Neuronal stem cell (in vitro differentiated cells): ENCODE results near the gene DDX39A.
"Not testable (repeated sequence)": the region's sequence is repeated elsewhere in the genome, so short reads cannot be mapped to it uniquely, and the experiment has no call there.

Experiments
- DNase-seq: peaks from one replicate; pipeline ENCODE4 v3.0.0-alpha.2; 2013; ENCODE audit warnings: low spot score
- H2AFZ ChIP-seq: one replicate; pipeline ENCODE4 v1.6.1; 2013; ENCODE audit warnings: mild to moderate bottlenecking, low read length, inconsistent platforms
- H2AK5ac ChIP-seq: 2 replicates; pipeline ENCODE4 v1.6.1; 2013; ENCODE audit warnings: low read depth, mild to moderate bottlenecking, inconsistent platforms, low read length, moderate library complexity, mixed read lengths
- H2BK120ac ChIP-seq: 2 replicates; pipeline ENCODE4 v1.6.1; 2013; ENCODE audit warnings: low read depth, mild to moderate bottlenecking, inconsistent platforms, low read length, moderate library complexity, mixed read lengths
- H2BK12ac ChIP-seq: one replicate; pipeline ENCODE4 v1.6.1; 2013; ENCODE audit warnings: low read length, inconsistent platforms
- H2BK15ac ChIP-seq: 2 replicates; pipeline ENCODE4 v1.6.1; 2013; ENCODE audit warnings: mild to moderate bottlenecking, low read length, inconsistent platforms, mixed read lengths
- H2BK5ac ChIP-seq: one replicate; pipeline ENCODE4 v1.6.1; 2013; ENCODE audit warnings: inconsistent platforms, mild to moderate bottlenecking, low read length, moderate library complexity
- H3K14ac ChIP-seq: one replicate; pipeline ENCODE4 v1.6.1; 2013; ENCODE audit warnings: low read length, inconsistent platforms
- H3K18ac ChIP-seq: 2 replicates; pipeline ENCODE4 v1.6.1; 2013; ENCODE audit warnings: low read length, inconsistent platforms
- H3K23ac ChIP-seq: 2 replicates; pipeline ENCODE4 v1.6.1; 2013; ENCODE audit warnings: low read depth, mild to moderate bottlenecking, mixed read lengths, low read length, inconsistent platforms; ENCODE audit not compliant: poor library complexity
- H3K27ac ChIP-seq: replicated peaks from 3 replicates; pipeline ENCODE4 v1.5.1; 2013; ENCODE audit warnings: low read length, inconsistent platforms
- H3K27me3 ChIP-seq, 3 experiments: 2 replicates each; pipeline ENCODE4 v1.6.1; 2013; ENCODE audit warnings: low read length in 3 of 3, mild to moderate bottlenecking in 2 of 3, inconsistent platforms in 1 of 3, low read depth in 1 of 3, mixed read lengths in 1 of 3, moderate library complexity in 1 of 3; ENCODE audit not compliant: control insufficient read depth in 3 of 3, insufficient read depth in 3 of 3
- H3K36me3 ChIP-seq, 2 donors: replicated peaks in 1 of 2; 2 replicates each; pipeline ENCODE4 v1.6.1; 2013; ENCODE audit warnings: low read length in 2 of 2; ENCODE audit not compliant: control insufficient read depth in 2 of 2, insufficient read depth in 2 of 2
- H3K4ac ChIP-seq: 2 replicates; pipeline ENCODE4 v1.6.1; 2013; ENCODE audit warnings: inconsistent platforms, mild to moderate bottlenecking, low read length, moderate library complexity
- H3K4me1 ChIP-seq, 2 donors: 1 replicate in 1 of 2; 2 replicates in 1 of 2; pipeline ENCODE4 v1.6.1; 2013; ENCODE audit warnings: low read length in 2 of 2, low read depth in 1 of 2; ENCODE audit not compliant: control insufficient read depth in 2 of 2, insufficient read depth in 1 of 2
- H3K4me2 ChIP-seq: one replicate; pipeline ENCODE4 v1.6.1; 2013; ENCODE audit warnings: mild to moderate bottlenecking, low read length, inconsistent platforms; ENCODE audit not compliant: insufficient read depth, poor library complexity, severe bottlenecking
- H3K4me3 ChIP-seq, 2 donors: 2 replicates each; pipeline ENCODE4 v1.5.1; 2013; ENCODE audit warnings: low read length in 2 of 2, mild to moderate bottlenecking in 2 of 2, inconsistent platforms in 1 of 2, moderate library complexity in 1 of 2
- H3K79me1 ChIP-seq: one replicate; pipeline ENCODE4 v1.6.1; 2013; ENCODE audit warnings: low read depth, mild to moderate bottlenecking, inconsistent platforms, low read length, moderate library complexity
- H3K9ac ChIP-seq: one replicate; pipeline ENCODE4 v1.6.1; 2013; ENCODE audit warnings: mild to moderate bottlenecking, low read depth, low read length, inconsistent platforms; ENCODE audit not compliant: poor library complexity
- H3K9me3 ChIP-seq, 2 donors: replicated peaks in 1 of 2; 2 replicates each; pipeline versions ENCODE3 to v1.6.1; 2013; ENCODE audit warnings: low read length in 2 of 2, mild to moderate bottlenecking in 2 of 2, inconsistent platforms in 1 of 2, low read depth in 1 of 2, mixed read lengths in 1 of 2, moderate library complexity in 1 of 2; ENCODE audit not compliant: control insufficient read depth in 2 of 2, insufficient read depth in 1 of 2
- H4K8ac ChIP-seq: one replicate; pipeline ENCODE4 v1.6.1; 2013; ENCODE audit warnings: low read depth, mild to moderate bottlenecking, inconsistent platforms, low read length, moderate library complexity
- H4K91ac ChIP-seq: one replicate; pipeline ENCODE4 v1.6.1; 2013; ENCODE audit warnings: low read length, low read depth, mild to moderate bottlenecking, inconsistent platforms; ENCODE audit not compliant: poor library complexity
- WGBS, 2 donors: extraction: QIAGEN DNeasy Blood & Tissue Kit; methylation state at CpG; one replicate each; pipeline ENCODE4 v1.1.7; 2013; ENCODE audit warnings: missing lambda C conversion rate in 2 of 2, mixed read lengths in 1 of 2; ENCODE audit not compliant: insufficient read length in 2 of 2, insufficient replicate concordance in 1 of 2; ENCODE audit errors: extremely low coverage in 2 of 2; 5-methylcytosine and 5-hydroxymethylcytosine counted together

The DDX39A gene

DNA sequence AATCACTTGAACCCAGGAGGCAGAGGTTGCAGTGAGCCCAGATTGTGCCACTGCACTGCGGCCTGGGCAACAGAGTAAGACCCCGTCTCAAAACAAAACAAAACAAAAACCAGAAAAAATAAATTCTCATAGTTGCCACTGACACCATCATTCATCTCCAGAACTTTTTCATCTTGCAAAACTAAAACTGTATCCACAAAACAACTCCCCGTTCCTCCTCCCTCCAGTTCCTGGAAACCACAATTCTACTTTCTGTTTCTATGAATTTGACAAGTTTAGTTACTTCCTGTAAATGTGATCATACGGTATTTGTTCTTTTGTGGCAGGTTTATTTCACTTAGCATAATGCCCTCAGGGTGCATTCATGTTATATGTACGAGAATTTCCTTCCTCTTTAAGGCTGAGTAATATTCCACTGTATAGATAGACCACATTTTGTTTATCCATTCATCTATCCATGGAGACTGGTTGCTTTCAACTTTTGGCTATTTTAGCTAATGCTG is 51.1 kb downstream of the DDX39A start:
- Histone ChIP-seq H3K4me1 (peaks cover 2 to 18% of the 10 kb centered on the region in 2 donors), H3K79me1 (no peaks in the 10 kb centered on the region), H4K91ac (no peak overlapping the region), H3K27me3 (no peaks in the 10 kb centered on the region), H3K36me3 (no peaks in the 10 kb centered on the region), H3K23ac (no peak overlapping the region), H3K27ac (no peak overlapping the region), H3K4me3 (no peak overlapping the region), H3K14ac (no peak overlapping the region), H4K8ac (no peak overlapping the region), H3K18ac (no peak overlapping the region), H3K9ac (no peak overlapping the region), H2AK5ac (no peak overlapping the region), H3K9me3 (no peaks in the 10 kb centered on the region), H2BK12ac (no peak overlapping the region), H2BK15ac (no peak overlapping the region), H3K4ac (no peak overlapping the region), H2BK120ac (no peak overlapping the region), H3K4me2 (no peak overlapping the region), H2BK5ac (no peak overlapping the region), H2AFZ (no peak overlapping the region)
- no CpG with 5 or more reads among the region's 5 CpGs for WGBS, 2 donors
- DNase-seq, result no peak

DNA sequence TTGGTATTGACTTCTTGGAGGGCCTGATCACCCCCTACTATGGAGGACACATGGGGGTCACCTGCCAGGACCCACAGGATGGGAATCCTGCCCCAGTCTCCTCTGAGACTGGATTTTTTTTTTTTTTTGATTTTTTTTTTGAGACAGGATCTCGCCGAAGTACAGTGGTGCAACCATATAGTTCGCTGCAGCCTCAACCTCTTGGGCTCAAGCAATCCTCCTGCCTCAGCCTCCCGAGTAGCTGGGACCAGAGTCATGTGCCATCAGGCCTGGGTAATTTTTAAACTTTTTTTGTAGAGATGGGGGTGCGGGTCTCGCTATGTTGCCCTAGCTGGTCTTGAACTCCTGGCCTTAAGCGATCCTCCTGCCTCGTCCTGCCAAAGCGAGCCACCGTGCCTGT is 52.1 kb downstream of the DDX39A start:
- Histone ChIP-seq H3K23ac (no peak overlapping the region), H3K4me3 (no peak overlapping the region), H2BK120ac (no peak overlapping the region), H3K27me3 (no peaks in the 10 kb centered on the region), H4K8ac (no peak overlapping the region), H3K9ac (no peak overlapping the region), H2AFZ (no peak overlapping the region), H3K9me3 (no peaks in the 10 kb centered on the region), H2BK5ac (no peak overlapping the region), H3K4me1 (peaks cover 0 to 18% of the 10 kb centered on the region in 2 donors), H3K79me1 (no peaks in the 10 kb centered on the region), H3K36me3 (no peaks in the 10 kb centered on the region), H3K18ac (no peak overlapping the region), H4K91ac (no peak overlapping the region), H3K4ac (no peak overlapping the region), H3K4me2 (no peak overlapping the region), H2BK15ac (no peak overlapping the region), H3K14ac (no peak overlapping the region), H2AK5ac (no peak overlapping the region), H3K27ac (no peak overlapping the region), H2BK12ac (no peak overlapping the region)
- WGBS, 2 donors, result no CpG with 5 or more reads among the region's 10 CpGs
- DNase-seq, result no peak

DNA sequence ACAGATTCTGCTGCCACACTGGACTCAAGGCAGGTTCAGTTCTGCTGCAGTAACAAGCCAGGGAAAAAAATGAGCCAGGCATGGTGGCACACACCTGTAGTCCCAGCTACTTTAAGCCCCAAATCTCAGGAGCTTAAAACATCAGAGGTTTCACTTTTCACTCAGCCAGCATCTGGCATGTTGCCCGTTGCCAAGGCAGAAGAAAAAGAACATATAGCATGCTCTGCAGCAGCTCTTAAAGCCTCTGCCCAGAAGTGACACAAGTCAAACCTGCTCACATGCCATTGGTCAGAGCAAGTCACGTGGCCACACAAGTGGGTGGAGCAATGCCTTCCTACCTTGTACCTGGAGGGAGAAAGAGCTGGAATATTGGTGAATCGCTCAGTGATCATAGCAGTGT is 52.6 kb downstream of the DDX39A start:
- Histone ChIP-seq H3K4me2 (no peak overlapping the region), H3K4me1 (peaks cover 0 to 18% of the 10 kb centered on the region in 2 donors), H3K9ac (no peak overlapping the region), H3K27ac (no peak overlapping the region), H3K27me3 (no peaks in the 10 kb centered on the region), H3K79me1 (no peaks in the 10 kb centered on the region), H3K36me3 (no peaks in the 10 kb centered on the region), H2BK15ac (no peak overlapping the region), H3K18ac (no peak overlapping the region), H3K23ac (no peak overlapping the region), H3K9me3 (no peaks in the 10 kb centered on the region), H4K91ac (no peak overlapping the region), H2BK120ac (no peak overlapping the region), H2AFZ (no peak overlapping the region), H4K8ac (no peak overlapping the region), H2AK5ac (no peak overlapping the region), H3K4ac (no peak overlapping the region), H2BK5ac (no peak overlapping the region), H3K14ac (no peak overlapping the region), H3K4me3 (no peak overlapping the region), H2BK12ac (no peak overlapping the region)
- no peak for DNase-seq
- WGBS, 2 donors, result no CpG with 5 or more reads among the region's 3 CpGs

DNA sequence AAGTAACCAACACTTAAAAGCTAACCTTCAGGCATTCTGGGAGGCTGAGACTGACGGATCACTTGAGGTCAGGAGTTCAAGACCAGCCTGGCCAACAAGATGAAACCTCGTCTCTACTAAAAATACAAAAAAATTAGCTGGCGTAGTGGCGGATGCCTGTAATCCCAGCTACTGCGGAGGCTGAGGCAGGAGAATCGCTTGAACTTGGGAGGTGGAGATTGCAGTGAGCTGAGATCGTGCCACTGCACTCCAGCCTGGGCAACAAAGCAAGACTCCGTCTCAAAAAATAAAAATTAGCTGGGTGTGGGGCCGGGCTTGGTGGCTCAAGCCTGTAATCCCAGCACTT is 55.1 kb downstream of the DDX39A start:
- not testable (repeated sequence) for H3K9me3 ChIP-seq, H3K14ac ChIP-seq, H2BK5ac ChIP-seq, H2BK12ac ChIP-seq, H4K91ac ChIP-seq, H3K23ac ChIP-seq, H2AK5ac ChIP-seq, H3K18ac ChIP-seq, DNase-seq, H3K4me1 ChIP-seq, H3K36me3 ChIP-seq, H2BK120ac ChIP-seq, H3K4me2 ChIP-seq, H3K4ac ChIP-seq, H3K27me3 ChIP-seq, H3K79me1 ChIP-seq, H3K4me3 ChIP-seq, H3K9ac ChIP-seq, H4K8ac ChIP-seq, H3K27ac ChIP-seq, H2BK15ac ChIP-seq
- peak overlapping the region; percentile 91 for H2AFZ ChIP-seq
- WGBS, 2 donors, result no CpG with 5 or more reads among the region's 9 CpGs
